Measurements from ENCODE around the gene IL15RA.

The IL15RA gene

GRCh38 chr10:5932345-5932744 is 45.0 kb downstream of the IL15RA start:
- H3K4me3 ChIP-seq (ENCODE audit: low read depth, low read length), result no peak overlapping the region
- DNase-seq (ENCODE audit: low read depth), result no peak
- no peak for TF ChIP-seq CTCF (IDR thresholded peaks at IDR 0.05; ENCODE audit: low read depth, low read length, missing control alignments)

DNA sequence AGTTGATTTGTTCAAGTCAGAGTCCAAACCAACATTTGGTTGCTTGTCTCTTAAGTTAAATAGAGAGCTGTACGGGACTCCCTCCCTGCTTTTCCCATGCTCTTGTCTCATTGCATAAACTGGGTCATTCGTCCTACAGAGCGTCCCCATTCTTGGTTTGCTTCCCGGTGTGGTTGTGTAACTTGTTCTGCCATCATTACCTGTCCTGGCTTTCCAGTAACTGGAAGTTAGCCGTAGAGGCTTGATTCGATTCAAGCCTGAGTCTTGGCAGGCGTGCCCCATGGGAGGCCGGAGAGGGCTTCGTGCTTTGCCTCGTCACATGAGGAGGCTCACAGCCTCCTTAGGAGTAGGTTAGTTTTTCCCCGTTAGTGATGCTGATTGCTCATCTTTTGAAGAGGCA is 47.1 kb downstream of the IL15RA start:
- no peak for TF ChIP-seq CTCF (IDR thresholded peaks at IDR 0.05; ENCODE audit: low read depth, low read length, missing control alignments)
- no peak for DNase-seq (ENCODE audit: low read depth)
- no peak overlapping the region for H3K4me3 ChIP-seq (ENCODE audit: low read depth, low read length)

DNA sequence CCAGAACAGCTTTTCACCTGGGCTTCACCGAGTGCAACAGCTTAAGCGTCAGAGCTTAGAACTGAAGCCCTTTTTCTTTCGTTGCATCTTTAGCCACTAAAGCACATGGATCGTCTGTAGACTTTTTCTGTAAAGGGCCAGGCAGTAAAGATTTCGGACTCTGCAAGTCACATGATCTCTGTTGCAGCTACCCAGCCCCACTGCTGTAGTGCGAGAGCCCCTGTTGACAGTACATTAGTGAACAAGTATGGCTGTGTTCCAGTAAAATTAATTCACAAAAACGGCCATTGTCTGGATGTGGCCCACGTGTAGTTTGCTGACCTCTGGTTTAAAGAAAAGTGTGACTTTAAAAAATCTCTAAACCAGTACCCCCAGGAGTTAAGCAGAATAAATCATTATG is 47.9 kb downstream of the IL15RA start:
- no peak overlapping the region for H3K4me3 ChIP-seq (ENCODE audit: low read depth, low read length)
- DNase-seq (ENCODE audit: low read depth), result no peak
- no peak for TF ChIP-seq CTCF (IDR thresholded peaks at IDR 0.05; ENCODE audit: low read depth, low read length, missing control alignments)

- no peak for TF ChIP-seq CTCF (IDR thresholded peaks at IDR 0.05; ENCODE audit: low read depth, low read length, missing control alignments)
- H3K4me3 ChIP-seq (ENCODE audit: low read depth, low read length), result no peak overlapping the region
- no peak for DNase-seq (ENCODE audit: low read depth)
These were observed 50.0 kb downstream of the IL15RA start for GRCh38 chr10:5927306-5927705.

DNA sequence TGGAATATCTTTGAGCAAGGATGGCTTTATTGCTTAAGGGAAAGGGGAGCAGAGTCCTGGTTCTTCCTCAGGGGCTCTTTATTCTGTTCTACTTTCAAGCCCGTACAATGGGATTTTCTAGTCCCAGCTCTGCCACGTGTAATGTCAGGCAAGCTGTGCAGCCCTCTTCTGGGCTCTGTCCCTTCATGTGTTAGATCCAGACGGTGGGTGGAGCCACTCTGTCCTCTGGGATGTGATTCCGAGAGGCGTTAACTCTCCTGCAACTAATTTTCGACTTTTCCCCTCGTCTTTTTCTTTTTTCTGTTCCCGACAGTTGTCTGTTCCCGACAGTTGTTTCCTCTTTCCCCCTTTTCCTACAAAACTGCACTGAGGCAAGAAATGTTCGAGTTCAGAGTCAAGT is 52.5 kb downstream of the IL15RA start:
- DNase-seq (ENCODE audit: low read depth), result no peak
- H3K4me3 ChIP-seq (ENCODE audit: low read depth, low read length), result no peak overlapping the region
- TF ChIP-seq CTCF (IDR thresholded peaks at IDR 0.05; ENCODE audit: low read depth, low read length, missing control alignments), result no peak

- DNase-seq (ENCODE audit: low read depth), result no peak
- H3K4me3 ChIP-seq (ENCODE audit: low read depth, low read length), result no peak overlapping the region
- TF ChIP-seq CTCF (IDR thresholded peaks at IDR 0.05; ENCODE audit: low read depth, low read length, missing control alignments), result no peak
These were observed 55.6 kb downstream of the IL15RA start for GRCh38 chr10:5921746-5922145.

- no peak for TF ChIP-seq CTCF (IDR thresholded peaks at IDR 0.05; ENCODE audit: low read depth, low read length, missing control alignments)
These were observed 57.8 kb downstream of the IL15RA start for GRCh38 chr10:5919568-5919967.

More at GRCh38 chr10:5919568-5919967, 57.8 kb downstream of the IL15RA start:
- DNase-seq (ENCODE audit: low read depth), result no peak
- H3K4me3 ChIP-seq (ENCODE audit: low read depth, low read length), result no peak overlapping the region

All from GM12864 (cell line).